ENCODE data around the gene BTBD9.

- no peak for TF ChIP-seq CTCF (IDR thresholded peaks at IDR 0.05)
- no peak for TF ChIP-seq POLR2AphosphoS5 (IDR thresholded peaks at IDR 0.05)
These were observed 520.9 kb downstream of the BTBD9 start for GRCh38 chr6:38118791-38119365.

Data from transverse colon (tissue), 4 donors.